NCI-H2227 treated with DMSO at 0.1 percent for 48 hours (cell line): Measurements from ENCODE around the gene HSD17B10.
"Not testable (repeated sequence)": the region's sequence is repeated elsewhere in the genome, so short reads cannot be mapped to it uniquely, and the experiment has no call there.

Source experiments
- DNase-seq: peaks from one replicate; lab custom pipeline; 2025; lab: John Stamatoyannopoulos, UW

HSD17B10 gene

DNA sequence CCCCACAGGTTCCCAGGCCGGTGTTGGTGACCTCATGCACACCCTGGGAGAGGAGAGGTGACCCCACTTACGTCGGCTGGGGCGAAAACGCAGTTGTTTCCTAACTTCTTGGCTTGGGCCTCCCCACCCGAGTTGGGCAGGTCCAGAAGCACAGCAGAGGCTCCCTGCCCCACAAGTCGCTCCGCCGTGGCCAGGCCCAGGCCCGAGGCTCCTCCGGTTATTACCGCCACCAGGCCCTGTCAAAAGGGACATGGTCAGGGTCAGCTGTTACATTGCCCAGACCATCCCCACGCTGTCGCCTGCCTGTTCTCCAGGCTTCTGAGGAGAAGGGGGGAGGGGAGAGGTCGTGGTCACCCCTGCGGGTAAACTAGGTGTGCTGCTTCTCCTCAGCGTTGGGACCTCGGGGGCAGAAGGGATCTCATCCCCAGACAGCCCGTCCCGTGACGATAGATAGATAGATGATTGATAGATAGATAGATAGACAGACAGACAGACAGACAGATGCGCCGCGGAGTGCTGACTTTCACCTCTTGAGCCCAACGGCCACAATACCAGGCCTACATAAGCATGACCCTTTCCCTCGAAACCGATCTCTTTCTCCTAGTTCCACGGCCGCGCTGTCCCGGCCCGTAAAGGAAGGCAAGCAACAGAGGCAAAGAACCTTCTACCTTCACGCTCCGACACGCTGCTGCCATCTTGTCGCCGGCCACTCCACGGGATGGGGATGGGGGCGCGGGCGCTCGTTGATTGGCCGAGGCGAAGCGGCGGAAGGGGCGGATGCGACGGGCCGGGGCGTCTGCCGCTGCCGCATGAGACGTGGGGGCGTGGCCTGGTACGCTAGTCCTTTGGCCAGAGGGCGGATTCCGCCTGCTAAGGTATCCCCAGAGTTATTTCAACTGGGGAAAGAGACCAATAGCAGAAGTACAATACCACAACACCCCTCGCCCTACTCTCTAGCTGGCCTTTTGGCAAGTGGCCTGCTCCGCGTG lies at the start of gene HSD17B10:
Gene HSD17B10 (minus strand): TSS at position 720 of the 989 bp plus-strand sequence. CDS start 25 bp downstream, at position 695.
- DNase-seq = peak; percentile 93

DNA sequence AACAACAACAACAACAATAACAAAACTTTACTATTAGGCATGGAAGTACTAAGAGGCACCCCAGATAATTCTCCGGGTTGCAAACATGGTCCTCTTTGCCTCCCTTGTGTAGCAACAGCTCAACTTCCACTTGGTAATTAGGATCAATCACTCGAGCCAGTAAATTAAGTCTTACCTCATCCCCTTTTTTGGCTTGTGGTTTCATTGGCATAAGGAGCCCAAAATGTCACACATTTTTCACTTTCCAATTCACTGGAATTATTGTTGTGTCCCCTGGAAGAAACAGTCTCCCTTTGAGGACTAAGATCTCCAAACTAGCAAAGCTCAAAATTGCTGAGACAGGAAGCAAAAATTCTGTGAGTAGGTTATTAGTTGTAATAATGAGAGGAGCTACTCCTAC lies 49.2 kb upstream of the HSD17B10 start:
- no peak for DNase-seq

DNA sequence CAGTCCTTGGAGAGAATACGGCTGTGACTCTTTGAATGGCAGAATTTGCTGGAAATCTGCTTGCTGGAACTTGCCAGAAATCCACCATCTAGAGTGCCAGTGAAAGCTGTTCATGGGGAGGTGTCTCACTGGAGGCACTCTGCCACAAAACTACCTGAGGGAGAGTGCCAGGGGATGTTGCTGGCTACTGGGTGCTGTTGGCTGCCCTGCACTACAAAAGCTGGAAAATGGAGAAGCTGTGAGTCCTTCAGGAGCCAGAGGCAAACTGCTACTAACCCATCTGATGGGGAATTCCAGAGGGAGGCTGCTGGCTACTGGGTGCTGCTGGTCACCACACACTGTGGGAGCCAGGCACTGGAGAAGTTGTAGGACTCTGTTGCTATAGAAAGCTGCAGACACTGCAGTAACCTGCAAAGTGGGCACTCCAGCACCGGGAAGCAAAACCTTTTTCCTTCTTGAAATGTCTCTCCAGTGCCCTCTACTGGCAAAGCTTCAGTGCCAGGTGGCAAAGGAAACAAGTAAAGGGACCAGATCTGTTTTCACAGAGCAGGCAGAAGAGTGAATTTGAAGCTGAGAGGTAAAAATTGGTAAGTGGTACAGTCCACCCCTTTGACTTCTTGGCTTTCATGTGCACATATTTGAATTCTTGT lies 47.8 kb upstream of the HSD17B10 start:
- peak; percentile 72 for DNase-seq

DNA sequence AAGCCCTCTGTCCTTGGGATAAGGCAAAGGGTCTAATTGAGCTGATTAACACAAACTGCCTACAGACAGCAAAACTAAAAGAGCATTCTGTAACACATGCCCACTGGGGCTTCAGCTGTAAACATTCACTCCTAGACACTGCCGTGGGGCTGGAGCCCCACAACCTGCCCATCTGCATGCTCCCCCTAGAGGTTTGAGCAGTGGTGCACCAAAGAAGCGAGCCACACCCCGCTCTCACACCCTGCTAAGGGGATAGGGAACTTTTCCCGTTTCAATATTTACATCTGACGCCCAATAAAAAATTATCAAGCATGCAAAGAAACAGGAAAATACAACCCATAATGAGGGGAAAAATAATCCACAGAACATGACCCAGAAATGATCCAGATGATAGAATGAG lies 46.9 kb upstream of the HSD17B10 start:
- no peak for DNase-seq

DNA sequence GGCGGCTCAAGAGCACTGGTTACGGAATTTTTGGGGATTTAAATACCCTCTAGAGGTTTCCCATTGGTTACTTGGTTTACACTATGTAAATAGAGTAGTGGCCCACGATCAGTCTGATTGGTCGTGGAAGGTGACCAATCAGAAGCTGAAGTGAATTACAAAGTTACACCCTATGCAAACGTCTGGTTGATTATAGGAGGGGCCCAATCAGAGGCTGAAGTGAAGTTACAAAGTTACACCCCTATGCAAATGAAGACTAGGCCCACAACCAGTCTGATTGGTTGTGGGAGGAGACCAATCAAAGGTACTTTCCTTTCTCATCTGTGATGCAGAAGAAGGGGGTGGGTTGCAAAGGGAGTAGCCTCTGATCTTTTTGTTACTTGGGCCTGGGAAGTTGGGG lies 45.1 kb upstream of the HSD17B10 start:
- DNase-seq = no peak

DNA sequence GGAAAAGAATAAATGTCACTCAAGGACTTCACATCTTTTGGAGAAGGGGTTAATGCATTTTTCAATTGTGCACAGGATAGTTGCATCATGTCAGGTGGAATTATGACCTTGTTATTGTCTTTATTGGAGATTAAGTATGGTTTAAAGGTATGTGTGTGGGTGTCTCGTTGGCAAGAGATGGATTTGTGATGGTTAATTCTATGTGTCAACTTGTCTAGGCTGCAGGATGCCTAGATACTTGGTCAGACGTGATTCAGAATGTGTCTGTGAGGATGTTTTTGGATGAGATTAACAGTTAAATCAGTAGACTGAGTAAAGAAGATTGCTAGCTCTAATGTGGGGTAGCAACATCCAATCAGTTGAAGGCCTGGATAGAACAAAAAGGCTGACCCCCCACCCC lies 42.2 kb upstream of the HSD17B10 start:
- no peak for DNase-seq

DNA sequence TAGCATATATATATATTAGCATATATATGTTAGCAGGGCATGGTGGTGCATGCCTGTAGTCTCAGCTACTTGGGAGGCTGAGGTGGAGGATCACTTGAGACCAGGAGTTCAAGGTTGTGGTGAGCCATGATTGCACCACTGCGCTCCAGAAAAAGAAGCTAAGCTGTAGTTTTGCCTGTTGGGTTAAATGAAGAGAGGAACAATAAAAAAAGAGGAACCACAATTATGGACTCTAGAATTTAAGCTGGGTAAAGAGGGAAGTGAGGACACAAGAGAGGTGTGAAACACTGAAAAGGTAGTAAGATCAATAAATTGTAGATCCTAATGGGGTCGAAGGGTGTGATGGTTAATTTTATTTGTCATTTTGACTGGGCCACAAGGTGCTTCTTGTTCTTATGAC lies 40.5 kb upstream of the HSD17B10 start:
- no peak for DNase-seq

DNA sequence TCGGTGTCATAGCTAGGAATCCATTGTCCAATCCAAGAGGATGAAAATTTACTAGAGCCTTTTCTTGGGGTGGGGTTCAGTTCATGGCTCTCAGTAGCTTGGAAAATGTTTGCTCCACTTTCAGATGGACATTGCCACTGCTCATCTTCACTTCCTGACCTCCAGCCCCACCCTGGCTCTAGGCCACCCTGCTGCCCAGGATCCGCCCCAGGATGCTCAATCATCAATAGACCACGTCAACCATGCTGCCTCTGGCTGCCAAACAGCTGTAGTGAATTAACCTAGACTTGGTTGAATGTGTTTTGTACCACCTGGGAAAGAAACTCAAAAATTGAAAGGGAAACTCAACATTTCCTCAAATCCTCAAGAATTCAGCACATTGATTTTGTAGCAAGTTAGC lies 37.2 kb upstream of the HSD17B10 start:
- DNase-seq = no peak

DNA sequence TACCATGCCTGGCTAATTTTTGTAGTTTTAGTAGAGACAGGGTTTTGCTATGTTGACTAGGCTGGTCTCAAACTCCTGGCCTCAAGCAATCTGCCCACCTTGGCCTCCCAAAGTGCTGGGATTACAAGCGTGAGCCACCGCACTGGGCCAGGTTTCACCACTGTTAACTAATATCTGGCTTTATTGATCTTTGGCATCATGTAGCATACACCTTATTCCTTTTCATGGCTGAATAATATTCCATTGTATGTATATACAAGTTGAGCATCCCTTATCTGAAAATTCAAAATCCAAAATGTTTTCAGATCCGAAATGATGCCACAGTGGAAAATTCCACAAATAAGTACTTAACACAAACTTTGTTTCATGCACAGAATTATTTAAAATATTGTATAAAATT lies 34.5 kb upstream of the HSD17B10 start:
- not testable (repeated sequence) for DNase-seq

DNA sequence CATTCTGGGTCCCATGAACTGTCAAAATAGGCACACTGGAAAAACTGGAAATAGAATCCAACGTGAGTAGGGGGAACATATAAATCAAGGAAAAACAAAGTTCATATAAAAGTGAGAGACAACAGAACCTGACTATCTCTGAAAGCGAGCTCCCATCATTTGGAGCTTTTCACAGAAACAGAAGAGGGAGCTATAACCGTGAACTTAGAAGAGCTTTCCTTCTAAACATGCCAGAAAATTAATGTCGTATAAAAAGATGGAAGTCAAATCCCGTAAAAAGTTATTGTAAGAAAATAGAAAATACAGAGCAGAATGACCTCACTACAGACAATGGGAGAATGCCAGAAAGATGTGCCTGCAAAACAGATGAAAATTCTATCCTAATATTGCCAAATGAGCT lies 23.9 kb upstream of the HSD17B10 start:
- DNase-seq = no peak

DNA sequence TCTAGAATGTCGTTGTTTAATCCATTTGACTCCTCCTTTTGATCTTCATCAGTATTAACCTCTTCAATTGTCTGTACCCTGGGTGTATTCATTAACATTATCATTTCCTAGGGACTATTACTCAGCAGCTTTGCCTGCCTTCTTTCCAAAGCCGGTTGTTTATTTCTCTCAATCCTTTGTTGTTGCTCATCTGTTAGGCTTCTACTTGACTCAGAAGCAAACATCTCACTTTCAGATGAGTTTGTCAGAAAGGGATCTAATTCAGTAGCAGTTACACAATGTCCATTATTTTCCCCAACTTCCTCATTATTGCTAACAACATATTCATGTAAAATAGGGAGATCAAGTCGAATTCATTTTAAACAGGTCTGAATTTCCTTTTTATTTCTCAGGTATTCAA lies 22.1 kb upstream of the HSD17B10 start:
- no peak for DNase-seq

DNA sequence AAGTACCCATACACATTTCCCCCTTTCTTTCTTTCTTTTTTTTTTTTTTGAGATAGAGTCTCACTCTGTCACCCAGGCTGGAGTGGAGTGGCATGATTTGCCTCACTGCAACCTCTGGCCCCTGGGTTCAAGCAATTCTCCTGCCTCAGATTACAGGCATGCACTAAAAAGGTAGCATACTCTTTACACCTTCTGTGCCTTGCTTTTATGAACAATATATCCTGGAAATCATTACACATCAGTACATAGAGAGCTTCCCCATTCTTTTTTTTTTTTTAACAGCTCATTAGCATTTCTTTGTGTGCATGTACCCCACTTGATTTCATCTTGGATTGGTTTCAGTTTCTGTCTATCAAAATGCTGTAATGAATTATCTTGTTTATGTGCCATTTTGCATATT lies 18.6 kb upstream of the HSD17B10 start:
- no peak for DNase-seq

DNA sequence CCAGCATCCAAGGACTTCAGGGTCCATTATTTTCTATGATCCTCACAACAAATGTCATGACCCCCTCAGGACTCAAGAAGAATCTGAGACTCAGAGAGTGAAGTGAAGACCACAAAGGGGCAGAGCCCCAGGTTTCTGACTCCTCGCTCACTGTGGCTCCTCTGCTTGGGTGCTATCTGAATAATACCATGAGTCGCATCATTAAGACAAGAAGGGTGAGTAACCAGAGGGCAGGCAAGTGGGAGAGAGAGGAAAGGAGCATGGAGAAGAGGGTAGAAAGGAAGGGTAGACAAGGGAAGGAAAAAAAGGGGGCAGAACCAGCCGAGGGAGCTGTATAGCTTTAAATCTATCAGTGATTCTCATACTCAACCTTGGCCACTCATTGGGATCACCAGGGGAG lies 15.5 kb upstream of the HSD17B10 start:
- DNase-seq = no peak

DNA sequence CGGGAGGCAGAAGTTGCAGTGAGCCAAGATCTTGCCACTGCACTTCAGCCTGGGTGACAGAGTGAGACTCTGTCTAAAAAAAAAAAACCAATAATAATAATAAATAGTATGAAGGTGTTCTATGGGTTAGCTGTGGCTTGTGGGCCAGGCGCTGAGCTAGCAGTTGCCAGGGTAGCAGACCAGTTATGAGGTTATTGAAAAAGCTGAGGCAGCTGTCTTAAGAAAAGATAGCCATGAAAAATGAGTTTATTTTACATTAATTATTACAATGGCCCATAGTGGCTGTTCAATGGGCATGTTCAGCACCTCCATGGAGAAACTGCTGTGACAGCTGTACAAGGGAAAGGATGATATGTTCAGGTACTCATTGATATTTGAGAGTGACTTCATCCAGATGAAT lies 13.3 kb upstream of the HSD17B10 start:
- DNase-seq = no peak

DNA sequence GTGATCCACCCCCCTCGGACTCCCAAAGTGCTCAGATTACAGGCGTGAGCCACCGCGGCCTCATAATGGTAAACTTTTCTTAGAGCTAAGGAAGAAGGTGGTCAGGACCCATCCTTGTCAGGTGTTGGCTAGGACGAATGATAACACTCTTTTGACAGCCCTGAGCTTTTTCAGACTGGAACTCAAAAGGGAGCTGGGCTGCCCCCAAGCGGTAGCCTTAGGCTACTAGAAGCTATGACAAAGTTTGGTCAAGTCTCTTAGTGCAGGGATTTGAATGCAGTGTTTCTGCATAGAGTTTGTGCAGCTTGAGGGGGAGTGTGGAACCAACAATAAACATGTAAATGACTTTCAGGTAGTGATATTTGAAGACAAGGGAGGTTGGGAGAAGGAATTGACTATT lies 11.8 kb upstream of the HSD17B10 start:
- no peak for DNase-seq

DNA sequence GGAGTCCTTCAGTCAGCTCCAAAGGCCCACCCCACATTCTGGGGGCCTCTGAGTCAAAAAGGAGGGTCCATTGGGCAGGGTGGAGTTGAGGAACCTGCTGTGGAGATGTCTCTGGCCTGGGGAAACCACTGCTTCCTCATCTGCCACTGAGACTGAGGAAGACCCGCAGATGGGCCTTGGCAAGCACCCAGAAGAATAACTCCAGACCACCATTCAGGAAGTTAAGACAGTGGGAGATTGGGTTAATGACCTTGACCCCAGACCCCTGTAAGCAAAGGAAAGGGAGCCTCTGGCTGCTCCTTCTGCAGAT lies 8.1 kb upstream of the HSD17B10 start:
- no peak for DNase-seq

DNA sequence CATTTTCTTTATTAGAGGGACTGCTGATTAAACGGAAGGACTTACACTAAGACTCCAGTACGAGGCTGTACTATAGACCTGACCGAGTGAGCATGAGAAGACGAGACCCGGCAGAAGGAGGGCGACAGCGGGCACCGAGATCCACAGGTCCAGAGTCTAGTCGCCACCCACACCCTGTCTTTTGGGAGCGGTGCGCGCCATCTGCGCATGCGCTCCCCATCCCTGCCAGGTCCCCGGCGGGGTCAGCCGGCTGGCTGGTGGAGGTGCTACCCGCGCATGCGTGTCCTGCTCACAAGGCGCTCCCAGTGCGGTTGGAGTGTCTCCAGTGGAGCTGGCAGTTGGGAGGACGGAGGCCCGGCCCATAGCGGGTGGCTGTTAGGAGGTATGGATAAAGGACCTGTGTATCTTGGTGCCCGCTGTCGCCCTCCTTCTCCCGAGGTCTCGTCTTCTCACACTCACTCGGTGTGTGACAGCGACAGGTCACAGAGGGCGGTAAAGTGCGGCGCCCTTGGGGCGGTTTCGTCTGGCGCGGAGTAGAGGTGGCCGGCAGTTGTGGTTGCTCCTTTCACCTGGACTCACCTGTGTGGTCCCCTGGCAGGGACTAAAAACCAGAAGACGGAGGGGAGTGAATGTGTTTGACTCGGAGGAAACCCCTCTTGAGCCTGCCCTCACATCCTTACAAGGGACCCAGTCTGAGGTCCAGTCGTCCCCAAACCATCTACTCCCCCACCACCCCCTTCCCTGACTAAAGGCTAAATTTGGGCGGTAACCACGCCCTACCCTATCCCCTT lies 7.6 kb upstream of the HSD17B10 start:
- peak; percentile 80 for DNase-seq

DNA sequence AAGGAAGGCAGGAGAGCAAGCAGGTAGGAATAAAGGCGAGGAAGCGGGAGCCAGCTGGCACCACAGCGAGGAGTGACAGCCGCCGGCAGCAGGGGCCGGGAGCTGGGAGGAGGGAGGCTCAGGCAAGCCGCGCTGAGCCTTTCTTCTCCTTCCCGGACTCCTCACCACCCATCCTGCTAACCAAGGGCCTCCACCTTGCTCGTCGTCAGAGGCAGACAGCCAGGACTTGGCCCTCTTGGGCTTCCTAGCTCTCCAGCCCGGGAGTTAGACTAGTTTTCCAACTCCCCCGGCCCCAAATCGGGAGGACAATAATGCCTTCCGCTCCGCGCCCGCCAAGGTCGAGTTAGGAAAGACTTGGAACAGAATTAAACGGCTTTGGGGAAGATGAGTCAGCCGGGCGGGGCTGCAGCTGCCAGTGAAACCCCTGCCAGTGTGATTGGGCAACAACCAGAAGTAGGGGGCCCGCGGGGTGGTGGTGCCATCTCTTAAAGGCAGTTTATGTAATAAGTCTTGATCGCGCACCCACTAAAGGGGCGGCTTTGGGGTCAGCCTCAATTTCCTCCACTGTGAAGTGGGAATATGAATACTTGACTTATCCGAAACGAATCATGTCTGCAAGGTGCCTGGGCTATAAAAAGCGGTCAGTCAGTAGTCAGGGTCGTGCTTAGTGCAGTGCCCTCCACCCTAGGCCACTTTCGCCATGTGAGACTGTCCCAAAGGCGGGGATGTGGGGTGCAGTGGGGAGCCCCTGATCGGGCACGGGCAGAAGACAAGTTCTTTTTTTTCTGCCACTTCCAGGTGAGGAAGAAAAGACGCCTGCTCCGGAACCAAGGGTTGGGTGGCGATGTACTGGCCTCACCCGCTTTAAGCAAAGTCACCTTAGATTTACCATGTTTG lies 6.7 kb upstream of the HSD17B10 start:
- no peak for DNase-seq

DNA sequence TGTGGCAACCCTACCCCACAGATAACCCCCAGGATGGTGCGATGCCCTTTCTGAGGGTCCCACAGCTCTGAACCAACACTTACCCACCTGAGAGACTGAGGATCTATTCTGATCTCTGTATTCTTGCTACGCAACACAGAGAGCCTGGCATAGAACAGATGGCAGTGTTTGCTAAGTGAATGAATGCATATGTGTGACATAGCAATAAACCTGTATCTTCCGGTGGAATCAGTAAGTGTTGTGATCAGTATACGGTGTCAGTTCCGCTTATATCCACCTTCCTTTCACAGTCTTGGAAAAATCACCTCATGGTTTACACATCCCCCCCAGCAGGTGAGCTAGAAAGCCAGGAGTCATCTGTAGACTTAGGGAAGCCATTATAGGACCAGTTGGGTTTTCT lies 5.9 kb upstream of the HSD17B10 start:
- no peak for DNase-seq

DNA sequence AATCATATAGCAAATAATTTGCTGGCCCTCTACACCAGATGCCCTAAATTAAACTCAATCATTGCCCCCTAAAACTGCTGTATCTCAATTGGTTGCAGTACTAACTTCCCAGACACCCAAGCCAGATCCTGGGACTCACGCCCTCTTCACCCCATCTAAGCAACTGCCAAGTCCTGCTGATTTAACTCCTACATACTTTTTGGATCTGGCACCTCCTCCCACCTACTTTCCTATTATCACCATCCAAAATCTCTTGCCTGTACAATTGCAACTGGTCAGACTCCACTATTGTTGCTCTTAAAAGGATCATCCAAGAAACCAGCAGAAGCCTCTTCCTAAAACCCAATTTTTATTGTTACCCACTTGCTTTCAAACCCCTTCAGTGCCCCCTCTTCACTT lies 4.7 kb upstream of the HSD17B10 start:
- DNase-seq = no peak

DNA sequence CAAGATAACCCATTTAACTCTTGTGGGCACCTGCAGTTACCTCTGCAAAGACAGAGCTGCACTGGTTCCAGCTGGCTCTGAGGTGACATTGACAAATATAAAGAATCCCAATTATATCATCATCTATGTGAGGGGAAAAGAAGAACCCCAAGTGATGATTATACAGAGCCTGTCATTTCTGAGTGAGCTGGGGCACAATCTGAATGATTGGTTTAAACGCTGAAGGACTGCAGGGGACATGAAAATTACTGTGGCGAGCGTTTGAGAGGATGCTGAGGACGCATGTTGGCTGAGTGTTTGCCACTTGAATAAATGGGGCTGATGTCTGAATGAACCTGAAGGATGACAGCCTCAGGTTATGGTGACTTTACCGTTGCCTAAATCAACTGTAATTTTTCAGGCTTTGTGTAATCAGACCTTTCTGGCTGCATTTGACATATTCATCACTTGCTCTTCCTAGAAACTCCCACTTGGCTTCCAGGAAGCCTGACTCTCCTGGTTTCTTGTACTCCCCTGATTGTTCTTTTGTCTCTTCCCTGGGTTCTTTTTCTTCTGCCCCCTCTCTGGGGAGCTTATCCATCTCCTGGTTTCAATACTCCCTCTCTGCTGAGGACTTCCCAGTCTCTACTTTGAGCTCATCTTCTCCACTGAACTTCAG lies 4.1 kb upstream of the HSD17B10 start:
- DNase-seq = peak; percentile 92
